ENCODE measurements around the gene LSM14B.
"Not testable (repeated sequence)": the region's sequence is repeated elsewhere in the genome, so short reads cannot be mapped to it uniquely, and the experiment has no call there.

LSM14B gene

DNA sequence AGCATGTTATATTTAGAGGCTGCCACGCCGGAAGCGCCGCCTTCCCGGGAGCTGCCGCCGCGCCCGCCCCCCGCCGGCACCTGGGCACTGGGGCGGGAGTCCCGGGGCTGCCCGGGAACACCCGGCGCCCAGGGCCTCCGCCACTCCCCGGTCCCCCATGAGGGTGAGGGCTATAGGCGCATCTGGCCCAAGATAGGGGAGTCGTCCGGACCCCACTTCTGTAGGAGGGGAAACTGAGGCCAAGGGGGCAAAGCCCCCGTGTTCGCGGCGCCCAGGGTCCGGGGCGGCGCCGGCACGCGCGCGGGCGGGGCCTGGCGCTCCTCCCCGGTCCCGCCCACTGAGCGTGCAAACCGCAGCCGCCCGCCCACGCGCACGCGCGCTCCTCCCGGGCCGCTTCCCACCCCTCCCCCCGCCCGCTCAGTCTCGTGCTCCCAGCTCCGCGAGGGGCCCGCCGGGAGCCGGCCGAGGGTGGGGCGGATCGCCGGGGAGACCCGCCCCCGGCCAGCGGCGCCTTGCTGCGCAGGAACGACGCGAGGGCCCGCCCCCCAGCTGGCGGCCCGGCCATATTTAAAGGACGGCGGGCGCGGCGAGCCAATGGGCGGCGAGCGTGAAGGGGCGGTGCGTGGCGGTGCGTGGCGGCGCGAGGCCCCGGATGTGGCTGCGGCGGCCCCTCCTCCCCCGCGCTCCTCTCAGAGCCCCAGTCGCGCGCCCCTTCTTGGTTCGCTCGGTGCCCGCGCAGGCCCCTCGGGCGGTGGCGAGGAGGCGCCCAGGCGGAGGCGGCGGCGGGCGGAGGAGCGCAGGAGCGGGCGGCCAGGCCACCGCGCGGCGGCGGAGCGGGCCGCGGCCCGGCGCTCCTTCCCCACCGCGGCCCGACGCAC is at the start of gene LSM14B:
Gene LSM14B, plus strand, starts transcription at position 700 of the 878 bp plus-strand sequence. CDS start 192 bp downstream, outside the sequence.
- peak; percentile 98 for DNase-seq

- DNase-seq = no peak
These were observed 49.0 kb upstream of the LSM14B start for GRCh38 chr20:62073323-62073722.

DNA sequence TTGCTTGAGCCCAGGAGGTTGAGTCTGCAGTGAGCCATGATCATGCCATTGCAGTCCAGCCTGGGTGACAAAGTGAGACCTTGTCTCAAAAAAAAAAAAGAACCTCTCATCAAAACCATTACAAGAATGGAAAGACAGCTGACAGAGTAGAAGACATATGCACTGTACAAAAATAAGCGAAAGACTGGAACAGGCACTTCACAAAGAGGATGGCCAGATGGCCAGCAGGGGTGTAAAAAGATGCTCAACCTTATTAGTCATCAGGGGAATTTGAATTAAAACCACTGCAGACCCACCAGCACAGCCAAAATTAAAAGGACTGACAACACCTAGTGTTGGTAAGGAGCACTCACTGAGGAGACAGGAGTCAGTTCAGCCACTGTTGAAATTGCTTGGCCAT is 43.1 kb upstream of the LSM14B start:
- DNase-seq = no peak

- DNase-seq = no peak
These were observed 41.9 kb upstream of the LSM14B start for GRCh38 chr20:62080249-62080990.

DNA sequence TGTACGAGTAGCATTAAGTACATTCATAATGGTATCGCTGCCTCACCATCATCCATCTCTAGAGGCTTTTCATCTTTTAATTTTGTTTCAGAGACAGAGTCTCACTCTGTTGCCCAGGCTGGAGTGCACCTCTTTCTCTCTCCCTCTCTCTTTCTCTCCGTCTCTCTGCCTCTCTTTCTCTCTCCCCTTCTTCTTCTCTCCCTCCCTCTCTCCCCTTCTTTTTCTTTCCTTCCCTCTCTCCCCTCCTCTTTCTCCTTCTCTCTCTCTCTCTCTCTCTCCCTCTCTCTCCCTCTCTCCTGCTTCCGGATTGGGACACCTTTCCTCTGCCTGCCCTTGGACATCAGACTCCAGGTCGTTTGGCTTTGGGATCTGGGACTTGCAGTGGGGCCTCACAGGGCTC is 39.0 kb upstream of the LSM14B start:
- DNase-seq = no peak

GRCh38 chr20:62084224-62084623 is 38.1 kb upstream of the LSM14B start:
- DNase-seq = not testable (repeated sequence)

DNA sequence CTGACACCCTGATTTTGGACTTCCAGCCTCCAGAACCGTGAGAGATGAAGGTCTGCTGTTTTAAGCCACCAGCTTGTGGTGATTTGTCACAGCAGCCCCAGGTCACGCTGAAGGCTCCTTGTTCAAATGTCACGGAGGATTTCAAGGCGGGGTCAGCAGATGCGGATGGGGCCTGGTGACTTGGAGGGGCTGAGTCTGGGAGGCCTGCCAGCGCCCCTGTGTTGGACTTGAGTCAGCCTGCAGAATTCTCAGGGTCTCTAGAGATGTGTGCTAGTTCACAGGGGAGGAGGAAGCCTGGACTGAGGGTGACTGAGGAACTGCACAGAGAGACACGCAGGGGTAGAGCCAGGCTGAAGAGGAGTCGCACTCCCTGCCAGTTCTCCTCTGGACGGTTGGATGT is 37.1 kb upstream of the LSM14B start:
- DNase-seq = no peak

GRCh38 chr20:62087227-62087626 is 35.0 kb upstream of the LSM14B start:
- no peak for DNase-seq

DNA sequence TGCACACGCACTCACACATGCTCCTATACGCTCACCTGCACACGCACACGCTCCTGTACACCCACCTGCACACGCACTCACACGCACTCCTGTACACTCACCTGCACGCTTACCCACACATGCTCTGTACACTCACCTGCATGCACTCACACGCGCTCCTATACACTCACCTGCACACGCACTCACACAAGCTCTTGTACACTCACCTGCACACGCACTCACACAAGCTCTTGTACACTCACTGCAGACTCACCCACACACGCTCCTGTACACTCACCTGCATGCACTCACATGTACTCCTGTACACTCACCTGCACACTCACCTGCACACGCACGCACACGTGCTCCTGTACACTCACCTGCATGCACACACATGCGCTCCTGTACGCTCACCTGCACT is 34.6 kb upstream of the LSM14B start:
- no peak for DNase-seq

DNA sequence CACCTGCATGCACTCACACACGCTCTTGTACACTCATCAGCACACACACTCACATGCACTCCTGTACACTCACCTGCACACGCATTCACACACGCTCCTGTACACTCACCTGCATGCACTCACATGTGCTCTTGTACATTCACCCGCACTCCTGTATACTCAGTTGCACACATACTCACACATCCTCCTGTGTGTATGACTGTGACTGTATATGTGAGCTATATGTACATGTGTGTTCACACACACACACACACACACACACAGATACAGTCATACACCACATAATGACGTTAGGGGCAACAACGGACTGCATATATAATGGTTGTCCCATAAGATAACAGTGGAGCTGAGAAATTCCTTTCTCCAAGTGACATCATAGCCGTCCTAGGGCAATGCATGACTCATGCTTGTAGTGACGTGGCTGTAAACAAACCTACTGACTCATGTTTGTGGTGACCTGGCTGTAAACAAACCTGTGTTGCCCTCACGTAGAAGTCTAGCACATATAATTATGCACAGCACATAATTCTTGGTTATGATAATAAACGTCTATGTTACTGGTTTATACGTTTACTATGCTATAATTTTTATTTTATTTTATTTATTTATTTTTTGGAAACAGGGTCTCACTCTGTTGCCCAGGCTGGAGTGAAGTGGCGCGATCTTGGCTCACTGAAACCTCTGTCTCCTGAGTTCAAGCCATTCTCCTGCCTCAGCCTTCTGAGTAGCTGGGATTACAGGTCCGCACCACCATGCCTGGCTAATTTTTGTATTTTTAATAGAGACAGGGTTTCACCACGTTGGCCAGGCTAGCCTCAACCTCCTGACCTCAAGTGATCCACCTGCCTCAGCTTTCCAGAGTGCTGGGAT is 33.8 kb upstream of the LSM14B start:
- peak; percentile 55 for DNase-seq

- DNase-seq = peak; percentile 24
These were observed 32.9 kb upstream of the LSM14B start for GRCh38 chr20:62089393-62089792.

DNA sequence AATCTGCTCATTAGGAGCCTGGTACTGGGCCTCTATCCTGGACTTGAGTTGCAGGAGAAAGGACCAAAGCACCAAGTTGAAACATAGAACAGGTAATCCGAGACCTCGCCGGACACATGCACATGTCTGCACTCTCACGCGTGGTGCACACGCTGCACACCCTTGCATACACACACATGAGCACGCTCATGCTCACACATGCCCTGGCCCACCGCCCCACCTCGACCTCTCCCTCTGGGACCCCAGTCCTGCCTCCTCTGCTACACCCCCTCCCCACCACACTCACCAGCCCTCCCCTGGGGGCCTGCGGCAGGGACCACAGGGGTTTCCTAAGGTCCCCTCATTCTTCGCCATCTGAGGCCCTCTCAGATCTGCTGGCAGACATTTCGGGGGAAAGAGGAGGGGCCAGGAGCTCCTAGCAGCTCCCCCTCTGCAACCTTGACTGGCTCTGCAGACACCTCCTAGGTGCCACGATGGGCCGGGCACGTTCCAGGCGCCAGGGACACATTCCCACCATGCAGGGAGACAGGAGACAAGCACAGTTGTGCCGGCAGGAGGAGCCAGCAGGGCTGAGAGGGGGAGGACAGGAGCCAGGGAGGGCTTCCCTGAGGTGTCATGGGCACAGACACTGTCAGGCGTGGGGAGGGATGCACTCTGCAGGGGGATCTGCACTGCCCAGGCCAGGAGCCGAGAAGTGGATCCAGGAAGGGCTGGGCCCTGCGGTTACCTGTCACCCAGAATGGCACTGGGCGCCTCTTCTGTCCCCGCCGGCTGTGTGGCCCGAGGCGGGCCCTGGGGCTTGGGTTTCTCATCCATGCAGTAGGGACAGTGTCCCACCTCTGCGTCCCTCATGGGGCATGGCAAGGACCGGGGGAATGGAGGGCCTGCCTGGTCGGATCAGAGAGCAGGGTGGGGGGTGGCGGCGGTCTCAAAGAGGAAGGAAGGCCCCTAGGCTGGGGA is 25.6 kb upstream of the LSM14B start:
- DNase-seq = no peak

DNA sequence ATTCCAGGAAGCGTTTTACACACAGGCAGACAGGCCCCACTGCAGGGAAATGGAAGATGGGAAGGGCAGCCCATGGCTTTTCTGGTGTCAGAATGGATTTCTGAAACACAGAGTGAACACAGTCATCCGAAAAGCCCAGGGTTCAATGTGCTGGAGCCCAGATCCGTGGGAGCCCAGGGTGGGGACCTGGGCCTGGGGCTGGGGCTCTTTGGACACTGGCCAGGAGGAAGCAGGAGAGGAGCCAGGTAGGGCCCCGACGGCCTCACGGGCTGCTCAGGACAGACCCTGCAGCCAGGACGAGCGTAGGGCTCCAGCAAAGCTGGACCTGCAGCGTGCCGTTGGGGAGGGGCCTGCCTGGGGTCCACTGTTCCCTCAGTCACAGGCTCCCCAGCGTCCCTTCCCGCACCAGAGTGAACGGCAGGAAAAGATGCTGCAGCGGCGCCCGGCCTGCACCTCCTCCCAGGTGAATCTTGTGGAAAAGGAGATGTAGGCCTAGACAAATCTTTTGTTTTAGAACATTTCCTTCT is 24.3 kb upstream of the LSM14B start:
- DNase-seq = no peak

- no peak for DNase-seq
These were observed 21.2 kb upstream of the LSM14B start for GRCh38 chr20:62101078-62101477.

- no peak for DNase-seq
These were observed 18.6 kb upstream of the LSM14B start for GRCh38 chr20:62103508-62104233.

DNA sequence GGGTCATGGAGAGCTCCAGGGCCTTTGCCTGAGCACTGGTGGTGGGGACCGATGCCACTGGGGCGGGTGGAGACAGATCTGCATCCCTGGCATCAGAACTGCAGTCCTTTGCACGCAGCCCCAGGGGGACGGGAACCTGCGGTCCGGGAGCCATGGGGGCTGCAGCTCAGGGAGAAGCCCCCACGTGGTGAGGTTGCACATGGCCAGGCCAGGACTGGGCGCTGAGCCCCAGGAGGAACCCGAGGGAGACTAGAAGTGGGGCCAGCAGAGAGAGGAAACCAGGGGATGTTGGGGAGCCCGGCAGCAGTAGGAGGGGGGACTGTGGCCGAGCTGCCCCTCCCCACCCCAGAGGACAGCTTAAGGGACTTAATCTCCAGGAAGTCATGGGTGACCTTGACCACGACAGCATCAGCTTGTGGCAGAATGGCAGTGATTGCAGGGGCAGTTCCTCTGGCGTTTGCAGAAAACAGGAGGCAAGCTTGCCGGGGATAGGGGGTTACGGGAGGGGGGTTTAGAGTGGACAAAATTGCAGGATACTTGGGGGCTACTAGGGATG is 18.0 kb upstream of the LSM14B start:
- no peak for DNase-seq

DNA sequence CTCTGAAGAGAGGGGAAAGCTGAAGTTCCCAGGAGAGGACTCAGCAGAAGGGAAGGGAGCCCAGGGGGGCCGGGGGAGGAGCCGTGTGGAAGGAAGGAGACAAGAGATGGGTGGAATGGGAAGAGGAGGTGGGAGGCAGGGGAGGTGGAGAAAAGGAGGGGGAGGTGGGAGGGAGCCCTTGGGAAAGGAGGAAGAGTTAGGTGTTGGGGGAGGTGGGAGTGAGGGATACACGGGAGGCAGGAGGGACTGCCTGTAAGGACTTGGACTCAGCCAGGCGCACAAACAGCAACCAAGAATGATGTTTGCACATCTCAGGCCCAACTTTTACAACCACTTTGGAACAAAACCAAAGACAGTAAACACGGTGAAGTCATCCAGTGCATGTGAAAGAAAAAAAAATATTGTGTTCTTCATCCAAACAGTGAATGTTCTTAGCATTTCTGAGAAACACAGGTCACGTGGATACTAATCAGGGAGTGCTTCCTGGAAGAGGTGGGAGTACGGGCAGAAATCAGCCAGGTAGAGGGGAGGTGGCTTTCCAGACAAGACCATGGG is 17.4 kb upstream of the LSM14B start:
- DNase-seq = no peak

DNA sequence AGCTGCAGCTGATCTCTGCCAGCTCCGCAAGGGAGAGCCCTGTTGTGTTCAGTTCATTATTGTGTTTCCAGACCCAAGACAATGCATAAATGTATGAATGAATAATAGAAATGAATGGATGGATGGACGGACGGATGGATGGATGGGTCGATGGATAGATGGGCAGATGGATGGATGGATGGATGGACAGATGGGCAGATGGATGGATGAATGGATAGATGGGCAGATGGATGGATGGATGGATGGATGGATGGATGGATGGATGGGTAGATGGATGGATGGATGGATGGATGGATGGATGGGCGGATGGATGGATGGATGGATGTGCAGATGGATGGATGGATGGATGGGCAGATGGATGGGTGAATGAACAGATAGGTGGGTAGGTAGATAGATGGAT is 16.7 kb upstream of the LSM14B start:
- no peak for DNase-seq

GRCh38 chr20:62111148-62111547 is 11.1 kb upstream of the LSM14B start:
- DNase-seq = peak; percentile 81

DNA sequence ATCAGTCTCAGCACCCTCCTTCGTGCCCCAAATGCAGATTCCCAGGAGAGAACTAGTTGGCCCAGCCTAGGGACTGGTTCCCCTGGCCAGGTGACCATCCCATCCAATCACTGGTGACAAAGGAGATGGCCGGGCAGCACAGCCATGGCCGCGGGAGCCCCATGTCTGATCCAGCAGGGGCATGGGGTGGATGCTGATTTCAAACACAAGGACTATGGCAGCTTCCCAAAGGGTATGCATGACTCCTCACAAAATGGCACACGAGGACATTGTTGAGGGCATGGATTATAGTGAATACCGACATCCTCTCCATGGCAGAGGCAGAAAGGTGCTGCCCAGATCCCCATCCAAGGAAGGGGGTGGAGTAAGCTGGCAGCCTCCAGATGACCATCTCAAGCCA is 9.9 kb upstream of the LSM14B start:
- DNase-seq = no peak
